ENCODE measurements around the gene UBE2J1.

Gene UBE2J1

GRCh38 chr6:89379281-89379680, 26.8 kb upstream of the UBE2J1 start:
- TF ChIP-seq GATA1 (IDR thresholded peaks at IDR 0.05; ENCODE audit: low read depth, low read length), result no peak
- no peak for DNase-seq

GRCh38 chr6:89378628-89379027, 26.1 kb upstream of the UBE2J1 start:
- no peak for DNase-seq
- no peak for TF ChIP-seq POLR2A (IDR thresholded peaks at IDR 0.05; ENCODE audit: low read length)
- no peak for TF ChIP-seq GATA1 (IDR thresholded peaks at IDR 0.05; ENCODE audit: low read depth, low read length)

- no peak for TF ChIP-seq POLR2A (IDR thresholded peaks at IDR 0.05; ENCODE audit: low read length)
- TF ChIP-seq GATA1 (IDR thresholded peaks at IDR 0.05; ENCODE audit: low read depth, low read length), result no peak
- DNase-seq, result peak; percentile 4 to 16
Observed at GRCh38 chr6:89375427-89376267, 23.1 kb upstream of the UBE2J1 start.

- DNase-seq, result no peak
- TF ChIP-seq GATA1 (IDR thresholded peaks at IDR 0.05; ENCODE audit: low read depth, low read length) (no peak), POLR2A (IDR thresholded peaks at IDR 0.05; ENCODE audit: low read length) (no peak)
Observed at GRCh38 chr6:89372506-89372901, 20.0 kb upstream of the UBE2J1 start.

GRCh38 chr6:89371849-89372505, 19.5 kb upstream of the UBE2J1 start:
- peak; percentile 68 to 80 for DNase-seq
- TF ChIP-seq POLR2A (IDR thresholded peaks at IDR 0.05; ENCODE audit: low read length) (no peak), GATA1 (IDR thresholded peaks at IDR 0.05; ENCODE audit: low read depth, low read length) (no peak)

GRCh38 chr6:89368999-89369398, 16.5 kb upstream of the UBE2J1 start:
- TF ChIP-seq GATA1 (IDR thresholded peaks at IDR 0.05; ENCODE audit: low read depth, low read length) (no peak), POLR2A (IDR thresholded peaks at IDR 0.05; ENCODE audit: low read length) (no peak)
- no peak for DNase-seq

GRCh38 chr6:89368107-89368506, 15.6 kb upstream of the UBE2J1 start:
- peak; percentile 57 to 79 for DNase-seq
- TF ChIP-seq GATA1 (IDR thresholded peaks at IDR 0.05; ENCODE audit: low read depth, low read length), result no peak
- TF ChIP-seq POLR2A (IDR thresholded peaks at IDR 0.05; ENCODE audit: low read length), result no peak

- no peak for TF ChIP-seq GATA1 (IDR thresholded peaks at IDR 0.05; ENCODE audit: low read depth, low read length)
- TF ChIP-seq POLR2A (IDR thresholded peaks at IDR 0.05; ENCODE audit: low read length), result no peak
Observed at GRCh38 chr6:89364586-89364985, 12.1 kb upstream of the UBE2J1 start.

GRCh38 chr6:89361171-89361570, 8.6 kb upstream of the UBE2J1 start:
- no peak for DNase-seq
- TF ChIP-seq GATA1 (IDR thresholded peaks at IDR 0.05; ENCODE audit: low read depth, low read length), result no peak
- no peak for TF ChIP-seq POLR2A (IDR thresholded peaks at IDR 0.05; ENCODE audit: low read length)

More at GRCh38 chr6:89364586-89364985, 12.1 kb upstream of the UBE2J1 start:
- no peak for DNase-seq

- TF ChIP-seq GATA1 (IDR thresholded peaks at IDR 0.05; ENCODE audit: low read depth, low read length) (no peak), POLR2A (IDR thresholded peaks at IDR 0.05; ENCODE audit: low read length) (no peak)
- no peak for DNase-seq
Observed at GRCh38 chr6:89360415-89360999, 8.0 kb upstream of the UBE2J1 start.

GRCh38 chr6:89359561-89359960, 7.0 kb upstream of the UBE2J1 start:
- DNase-seq, result no peak
- TF ChIP-seq POLR2A (IDR thresholded peaks at IDR 0.05; ENCODE audit: low read length) (no peak), GATA1 (IDR thresholded peaks at IDR 0.05; ENCODE audit: low read depth, low read length) (no peak)

GRCh38 chr6:89357390-89357789, 4.9 kb upstream of the UBE2J1 start:
- DNase-seq, result peak; percentile 8 to 18
- TF ChIP-seq GATA1 (IDR thresholded peaks at IDR 0.05; ENCODE audit: low read depth, low read length), result no peak
- TF ChIP-seq POLR2A (IDR thresholded peaks at IDR 0.05; ENCODE audit: low read length), result no peak

GRCh38 chr6:89356642-89357170, 4.2 kb upstream of the UBE2J1 start:
- TF ChIP-seq POLR2A (IDR thresholded peaks at IDR 0.05; ENCODE audit: low read length) (no peak), GATA1 (IDR thresholded peaks at IDR 0.05; ENCODE audit: low read depth, low read length) (no peak)
- no peak for DNase-seq

GRCh38 chr6:89355511-89356194, 3.1 kb upstream of the UBE2J1 start:
- TF ChIP-seq POLR2A (IDR thresholded peaks at IDR 0.05; ENCODE audit: low read length) (no peak), GATA1 (IDR thresholded peaks at IDR 0.05; ENCODE audit: low read depth, low read length) (no peak)
- peak in 1 of 2 experiments; percentile 6 for DNase-seq
